ENCODE data around the gene AFDN.
"Not testable (repeated sequence)": the region's sequence is repeated elsewhere in the genome, so short reads cannot be mapped to it uniquely, and the experiment has no call there.

Gene AFDN

DNA sequence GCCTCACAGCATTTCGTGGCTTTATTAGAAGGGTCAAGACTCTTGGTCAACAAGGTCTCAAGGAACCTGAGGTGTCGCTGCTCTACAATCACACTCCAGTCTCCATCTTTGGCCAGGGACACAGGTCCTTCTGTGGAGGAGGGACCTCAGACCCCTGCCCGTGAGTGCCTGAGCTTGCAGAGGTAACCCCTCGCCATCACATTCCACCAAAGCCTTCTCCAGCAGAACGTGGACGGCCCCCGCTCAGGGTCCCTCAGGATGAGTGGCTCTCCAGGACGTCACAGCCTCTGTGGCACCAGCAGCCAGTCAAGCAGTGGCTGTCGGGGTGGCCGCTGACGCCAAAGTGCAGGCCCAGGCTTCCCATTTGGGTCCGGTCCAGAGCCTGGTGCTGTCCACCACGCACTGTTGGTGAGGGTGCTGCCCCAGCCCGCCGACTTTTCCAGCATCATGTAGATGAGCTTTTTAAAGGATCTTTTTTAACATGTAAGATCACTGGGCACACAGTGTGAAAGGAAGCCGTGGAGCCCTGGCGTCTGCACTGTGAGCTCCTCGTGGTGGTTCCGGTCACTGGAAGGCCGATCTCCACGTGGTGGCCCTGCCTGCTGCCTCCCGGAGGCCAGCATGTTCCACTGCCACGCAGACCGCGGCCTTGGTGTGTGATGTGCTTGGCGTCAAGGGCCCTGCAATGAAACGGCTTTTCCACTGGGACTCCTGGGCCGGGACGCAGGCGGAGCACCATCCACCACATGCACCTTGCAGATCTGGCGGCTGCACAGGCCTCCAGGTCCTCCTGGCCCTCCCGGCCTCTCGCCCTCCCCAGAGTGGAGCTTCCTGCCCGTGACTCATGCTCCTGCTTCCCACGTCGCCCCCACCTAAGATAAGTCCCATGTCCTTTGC lies 162.5 kb downstream of the AFDN start:
- intact Hi-C loops (cut with DNase I): no loop called here
- DNase-seq: peak in 1 of 10 donors; percentile 81

DNA sequence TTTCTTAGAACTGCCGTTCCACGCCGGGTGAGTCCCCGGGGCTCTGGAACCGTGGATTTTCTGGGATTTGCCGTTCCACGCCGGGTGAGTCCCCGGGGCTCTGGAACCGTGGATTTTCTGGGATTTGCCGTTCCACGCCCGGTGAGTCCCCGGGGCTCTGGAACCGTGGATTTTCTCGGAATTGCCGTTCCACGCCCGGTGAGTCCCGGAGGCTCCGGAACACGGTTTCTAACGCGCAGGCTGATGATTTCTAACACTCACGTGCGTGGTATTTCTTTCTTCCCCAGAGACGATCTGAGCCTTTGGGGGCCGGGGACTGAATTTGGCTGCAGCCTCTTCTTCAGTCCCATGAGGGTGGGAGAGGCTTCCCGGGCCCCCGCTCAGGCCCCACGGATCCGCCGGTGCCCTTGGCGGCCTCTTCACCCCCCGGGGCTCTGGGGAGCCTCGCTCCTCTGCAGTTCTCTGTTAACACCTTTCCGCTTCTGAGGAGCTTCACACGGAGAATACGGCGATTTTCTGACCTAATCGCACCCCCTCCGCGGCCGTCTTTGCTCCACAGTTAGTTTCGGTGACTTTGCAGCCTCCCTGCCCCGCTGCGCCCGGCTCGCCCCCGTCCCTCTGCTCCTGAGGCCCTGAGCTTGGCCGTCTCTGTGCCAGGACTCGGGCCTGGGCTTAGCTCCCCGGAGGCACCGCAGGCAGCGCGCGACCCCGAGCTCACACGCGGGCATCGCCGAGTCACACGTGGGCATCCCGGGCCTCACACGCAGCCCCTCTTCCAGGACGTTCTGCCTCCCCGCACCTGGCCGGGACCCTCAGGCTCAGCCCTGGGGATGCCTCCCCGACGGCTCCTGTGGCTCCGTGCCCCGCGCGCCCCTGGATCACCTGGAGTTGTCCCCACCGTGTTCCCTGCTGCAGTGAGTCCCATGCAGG lies 163.6 kb downstream of the AFDN start:
- intact Hi-C loops (cut with DNase I): no loop called here
- no peak for DNase-seq

DNA sequence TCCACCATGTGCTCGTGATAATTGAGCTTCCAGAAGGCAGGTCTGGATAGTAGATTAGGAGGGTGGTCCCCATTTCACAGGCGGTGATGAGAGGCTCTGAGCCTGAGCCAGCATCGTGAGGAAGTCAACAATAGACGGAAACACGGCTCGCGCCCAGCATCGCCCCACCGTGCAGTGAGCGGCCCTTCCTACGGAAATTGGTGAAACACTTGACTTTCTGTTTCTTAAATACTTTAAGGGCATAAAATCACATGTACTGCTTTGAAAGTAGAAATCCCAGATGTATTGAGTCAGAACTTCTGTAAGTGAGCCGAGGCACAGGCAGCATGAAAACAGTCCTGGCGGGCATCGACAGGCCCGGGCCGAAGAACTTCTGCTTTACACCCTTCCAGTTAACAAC lies 166.5 kb downstream of the AFDN start:
- intact Hi-C loops (cut with DNase I): no loop called here
- peak in 1 of 10 donors; percentile 33 for DNase-seq

DNA sequence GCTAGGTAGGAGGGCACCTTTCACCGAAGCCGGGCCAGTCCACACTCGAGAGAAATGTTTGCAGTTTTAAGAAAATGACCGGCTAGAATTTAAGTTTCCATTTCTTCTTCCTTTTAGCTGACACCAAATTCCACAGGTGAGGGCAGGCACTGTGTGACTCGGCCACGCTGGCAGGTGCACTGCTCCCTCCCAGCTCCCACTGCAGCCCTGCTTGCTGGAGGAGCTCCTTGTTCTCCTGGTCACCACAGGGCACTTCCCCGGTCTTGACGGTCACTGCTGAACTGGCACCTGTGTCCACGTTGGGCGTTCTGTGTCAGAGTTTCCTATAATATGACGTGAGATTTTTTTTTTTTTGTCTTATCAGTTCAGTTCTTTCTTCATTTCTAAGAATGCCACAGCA lies 167.1 kb downstream of the AFDN start:
- DNase-seq: peak in 1 of 10 donors; percentile 70
- intact Hi-C loops (cut with DNase I): no loop called here

DNA sequence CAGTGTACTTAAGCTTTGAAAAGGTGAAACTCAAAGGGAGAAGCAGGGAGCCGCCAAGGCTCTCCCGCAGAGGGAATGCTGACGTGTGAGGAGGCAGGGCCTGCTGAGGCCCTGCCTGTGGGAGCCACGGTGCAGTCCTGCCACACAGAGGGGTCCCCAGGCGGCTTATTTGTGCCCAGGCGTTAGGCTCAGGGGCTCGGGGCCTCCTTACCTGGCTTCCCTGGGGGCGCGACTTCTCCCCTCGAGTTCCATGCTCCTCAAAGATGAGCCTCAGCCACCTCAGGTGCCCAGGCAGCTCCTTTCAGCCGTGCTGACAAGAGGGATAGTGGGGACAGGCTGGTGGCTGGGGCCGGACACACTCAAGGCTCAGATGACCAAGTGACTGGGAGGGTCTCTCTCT lies 168.6 kb downstream of the AFDN start:
- intact Hi-C loops (cut with DNase I): no loop called here
- DNase-seq: no peak

DNA sequence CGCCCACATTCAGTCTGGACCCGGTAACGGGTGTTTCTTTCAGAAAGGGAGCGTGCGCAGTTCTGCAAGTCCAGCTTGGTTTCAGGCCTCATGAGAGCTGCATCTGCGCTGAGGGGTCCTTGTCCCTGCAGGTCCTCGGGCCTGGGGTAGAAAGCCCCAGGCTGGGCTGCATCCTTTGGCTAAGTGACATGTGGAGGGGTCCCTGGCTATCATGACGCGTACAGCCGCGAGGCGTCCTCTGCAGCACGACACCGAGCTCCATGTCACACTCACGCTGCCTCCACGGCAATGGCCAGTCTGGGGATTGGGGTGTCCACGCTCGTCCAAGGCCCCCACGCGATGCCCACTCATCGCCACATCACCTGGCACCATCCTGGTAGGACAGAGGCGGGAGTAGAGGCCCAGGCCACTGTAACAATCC lies 169.0 kb downstream of the AFDN start:
- intact Hi-C loops (cut with DNase I): no loop called here

DNA sequence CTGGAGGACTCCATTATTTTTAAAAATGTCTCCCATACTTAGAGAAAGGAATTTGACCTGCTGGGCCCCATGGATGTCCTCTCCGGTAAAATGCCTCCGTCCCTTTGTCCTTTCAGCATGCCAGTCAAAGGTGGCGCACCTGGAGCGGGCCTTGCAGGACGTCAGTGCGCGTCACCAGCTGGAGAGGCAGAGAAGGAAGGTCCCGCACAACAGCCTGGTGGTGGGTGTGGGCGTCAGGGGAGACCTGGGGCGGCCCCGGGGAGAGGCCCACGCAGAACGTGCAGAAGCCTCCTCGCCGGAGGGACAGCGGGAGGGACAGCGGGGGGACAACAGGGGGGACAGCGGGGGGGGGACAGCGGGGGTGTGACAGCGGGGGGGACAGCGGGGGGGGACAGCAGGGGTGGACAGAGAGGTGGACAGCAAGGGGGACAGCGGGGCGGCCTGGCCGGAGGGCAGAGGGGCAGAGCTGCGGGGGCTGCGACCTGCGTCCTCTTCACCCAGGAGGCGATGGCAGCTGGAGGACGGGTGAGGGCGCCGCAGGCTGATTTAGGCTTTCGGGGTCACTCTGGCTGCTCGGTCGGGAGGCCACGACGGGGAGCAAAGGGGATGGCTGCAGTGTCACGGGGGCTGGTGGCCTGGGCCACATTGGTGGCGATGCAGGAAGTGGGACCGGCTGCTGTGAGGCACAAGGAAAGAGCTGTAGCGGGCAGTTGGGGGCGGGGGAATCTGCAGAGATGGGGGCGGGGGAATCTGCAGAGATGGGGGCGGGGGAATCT lies 169.9 kb downstream of the AFDN start:
- intact Hi-C loops (cut with DNase I): no loop called here
- peak in 2 of 10 donors; percentile 85 to 92 for DNase-seq

More for the DNA sequence above, 169.0 kb downstream of the AFDN start:
- DNase-seq: peak in 1 of 10 donors; percentile 76

DNA sequence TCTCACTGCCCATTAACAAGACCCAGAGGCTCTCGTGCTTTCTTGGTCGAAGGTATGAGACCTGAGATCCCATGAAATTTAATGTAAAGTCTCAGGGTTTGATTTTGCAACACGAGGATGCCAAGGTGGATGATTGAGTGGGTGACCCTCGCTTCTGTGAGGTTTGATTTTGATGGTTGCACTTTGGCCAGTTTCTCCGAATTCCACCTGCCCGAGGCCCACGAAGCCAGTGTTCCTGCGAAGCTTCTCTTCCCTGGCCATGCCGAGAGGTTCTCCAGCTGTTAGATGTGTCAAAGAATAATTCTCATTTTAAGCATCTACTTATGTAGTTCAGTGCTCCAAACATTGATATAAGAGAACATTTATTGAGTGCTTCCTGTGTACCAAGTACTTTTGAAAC lies 170.9 kb downstream of the AFDN start, which contains the start of gene KIF25:
Gene KIF25 (plus strand): TSS at position 30 of the 400 bp plus-strand sequence. CDS start 31,915 bp downstream, outside the sequence.
- DNase-seq: peak in 1 of 10 donors; percentile 33
- intact Hi-C loops (cut with DNase I): no loop called here

DNA sequence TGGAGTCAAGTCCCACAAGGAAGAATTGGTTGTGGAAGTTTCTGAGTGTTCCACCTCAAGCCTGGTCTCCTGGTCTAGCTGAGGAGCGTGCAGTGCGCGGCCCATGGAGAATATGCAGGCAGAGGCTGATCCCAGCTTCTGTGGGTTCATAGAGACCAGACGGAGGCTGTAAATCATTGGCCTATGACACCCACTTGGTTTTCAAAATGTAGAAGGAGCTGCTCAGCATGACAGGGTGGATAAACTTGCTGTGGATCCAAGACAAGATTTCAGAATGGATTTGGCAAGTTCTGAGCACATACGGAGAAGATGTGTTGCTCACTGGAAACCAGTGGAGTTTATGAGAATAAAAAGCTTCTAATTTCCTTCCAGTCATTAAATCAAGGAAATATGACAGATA lies 171.5 kb downstream of the AFDN start:
- intact Hi-C loops (cut with DNase I): no loop called here
- DNase-seq: peak in 1 of 10 donors; percentile 49

DNA sequence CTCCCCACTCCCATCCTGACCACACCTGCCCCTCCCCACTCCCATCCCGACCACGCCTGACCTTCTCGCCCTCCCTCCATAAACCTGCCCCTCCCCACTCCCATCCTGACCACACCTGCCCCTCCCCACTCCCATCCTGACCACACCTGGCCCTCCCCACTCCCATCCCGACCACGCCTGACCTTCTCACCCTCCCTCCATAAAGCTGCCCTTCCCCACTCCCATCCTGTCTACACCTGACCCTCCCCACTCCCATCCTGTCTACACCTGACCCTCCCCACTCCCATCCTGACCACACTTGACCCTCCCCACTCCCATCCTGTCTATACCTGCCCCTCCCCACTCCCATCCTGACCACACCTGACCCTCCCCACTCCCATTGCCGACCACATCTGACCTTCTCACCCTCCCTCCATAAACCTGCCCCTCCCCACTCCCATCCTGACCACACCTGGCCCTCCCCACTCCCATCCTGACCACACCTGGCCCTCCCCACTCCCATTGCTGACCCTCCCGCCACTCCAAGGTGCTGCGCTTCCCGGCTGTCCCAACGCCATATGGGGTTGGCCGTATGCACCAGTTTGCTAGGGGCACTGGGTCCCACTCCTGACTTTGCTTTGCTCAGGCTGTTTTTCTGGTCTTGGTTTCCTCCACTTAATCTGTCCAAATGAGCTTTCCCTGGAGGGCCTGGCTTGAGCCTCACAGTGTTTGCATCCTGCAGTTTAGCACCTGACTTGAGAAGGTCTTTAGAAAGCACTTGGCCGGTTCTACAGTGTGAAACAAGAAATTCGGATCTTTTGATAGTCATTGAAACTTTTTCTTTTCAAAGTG lies 173.7 kb downstream of the AFDN start:
- intact Hi-C loops (cut with DNase I): no loop called here
- DNase-seq: peak in 2 of 10 donors; percentile 29 to 39

DNA sequence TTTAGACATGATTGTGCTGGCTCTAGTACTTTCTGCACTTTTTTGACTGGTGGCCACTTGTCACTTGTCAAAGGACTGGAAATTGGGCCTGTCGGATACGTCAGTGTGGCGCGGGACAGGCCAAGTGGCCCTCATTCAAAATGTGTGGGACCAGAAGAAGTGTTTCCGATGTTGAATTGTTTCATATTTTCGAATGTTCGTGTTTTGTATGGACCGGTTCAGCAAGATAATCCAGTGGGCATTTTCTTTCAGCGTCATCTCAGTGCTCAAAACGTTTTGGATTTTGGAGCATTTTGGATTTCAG lies 174.3 kb downstream of the AFDN start:
- intact Hi-C loops (cut with DNase I): no loop called here
- peak in 1 of 10 donors; percentile 14 for DNase-seq

DNA sequence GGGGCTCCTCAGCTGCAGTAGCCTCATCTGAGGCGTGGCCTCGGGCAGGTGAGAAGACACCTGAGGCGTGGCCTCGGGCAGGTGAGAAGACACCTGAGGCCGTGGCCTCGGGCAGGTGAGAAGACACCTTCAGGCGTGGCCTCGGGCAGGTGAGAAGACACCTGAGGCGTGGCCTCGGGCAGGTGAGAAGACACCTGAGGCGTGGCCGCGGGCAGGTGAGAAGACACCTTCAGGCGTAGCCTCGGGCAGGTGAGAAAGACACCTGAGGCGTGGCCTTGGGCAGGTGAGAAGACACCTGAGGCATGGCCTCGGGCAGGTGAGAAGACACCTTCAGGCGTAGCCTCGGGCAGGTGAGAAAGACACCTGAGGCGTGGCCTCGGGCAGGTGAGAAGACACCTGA lies 174.8 kb downstream of the AFDN start:
- intact Hi-C loops (cut with DNase I); DNase-seq: not testable (repeated sequence)

DNA sequence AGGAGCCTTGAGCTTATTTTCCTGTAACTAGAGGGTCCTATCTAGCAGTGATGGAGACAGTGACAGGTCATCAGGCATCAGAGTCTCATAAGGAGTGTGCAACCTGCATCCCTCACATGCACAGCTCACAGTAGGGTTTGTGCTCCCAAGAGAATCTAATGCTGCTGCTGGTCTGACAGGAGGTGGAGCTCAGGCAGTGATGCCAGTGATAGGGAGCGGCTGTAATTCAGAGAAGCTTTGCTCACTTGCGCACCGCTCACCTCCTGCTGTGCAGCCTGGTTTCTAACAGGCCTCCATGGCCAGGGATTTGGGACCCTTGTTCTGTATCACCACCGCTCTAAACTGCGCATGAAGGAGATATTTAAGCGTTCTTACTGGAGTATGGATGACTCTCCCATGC lies 176.1 kb downstream of the AFDN start:
- DNase-seq: peak in 2 of 10 donors; percentile 23 to 43
- intact Hi-C loops (cut with DNase I): no loop called here

DNA sequence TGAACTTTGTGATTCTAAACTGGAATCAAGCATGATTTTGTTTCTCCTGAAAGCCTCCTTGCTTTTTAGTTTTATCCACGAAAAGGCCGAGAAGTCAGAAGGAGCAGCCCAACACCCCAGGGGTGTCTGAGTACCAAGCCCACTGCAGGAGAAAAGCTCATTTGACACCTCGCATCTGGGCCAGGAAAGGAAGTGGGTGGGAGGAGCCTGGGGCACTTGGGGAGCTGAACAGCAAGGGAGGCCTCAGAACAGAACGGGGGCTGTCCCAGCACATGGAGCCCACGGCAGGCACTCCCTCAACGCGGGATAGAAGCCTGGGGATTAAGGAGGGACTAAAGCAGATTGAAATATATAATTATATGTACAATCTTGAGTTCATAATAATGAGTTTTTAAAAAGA lies 177.3 kb downstream of the AFDN start:
- intact Hi-C loops (cut with DNase I): no loop called here

DNA sequence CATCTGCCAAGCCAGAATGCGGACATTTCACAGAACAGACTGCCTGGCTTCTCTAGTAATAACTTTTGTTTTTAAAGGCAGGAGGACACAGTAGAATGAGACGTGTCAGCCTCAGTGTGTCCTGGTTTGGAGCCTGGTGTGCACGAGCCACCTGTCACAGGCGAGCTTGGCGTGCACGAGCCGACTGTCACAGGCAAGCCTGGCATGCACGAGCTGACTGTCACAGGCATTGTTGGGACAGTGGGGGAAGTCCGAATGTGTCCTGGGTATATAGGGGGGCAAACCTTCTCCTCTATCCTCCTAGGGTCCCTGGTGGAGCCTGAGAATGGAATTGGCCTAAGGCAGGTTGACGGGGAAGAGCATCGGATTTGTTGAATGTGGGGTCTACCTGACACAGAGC lies 178.2 kb downstream of the AFDN start:
- intact Hi-C loops (cut with DNase I): no loop called here
- peak in 2 of 10 donors; percentile 44 to 57 for DNase-seq

More for the DNA sequence above, 177.3 kb downstream of the AFDN start:
- peak in 1 of 10 donors; percentile 13 for DNase-seq

DNA sequence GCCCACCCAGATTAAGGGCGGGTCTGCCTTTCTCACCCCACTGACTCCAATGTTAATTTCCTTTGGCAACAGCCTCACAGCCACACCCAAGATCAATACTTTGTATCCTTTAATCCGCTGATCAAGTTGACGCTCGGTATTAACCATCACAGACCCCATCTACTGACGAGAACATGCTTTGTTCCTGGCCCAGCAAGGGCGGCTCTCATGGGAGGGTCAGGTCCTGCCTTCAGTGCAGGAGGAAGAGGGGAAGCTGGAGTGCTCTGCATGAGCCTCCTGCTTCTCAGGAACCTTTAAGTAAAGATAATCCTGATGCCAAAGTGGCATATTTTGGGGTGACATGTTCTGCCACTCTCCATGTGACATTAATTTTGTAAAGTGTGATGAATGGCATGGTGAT lies 179.1 kb downstream of the AFDN start:
- peak in 1 of 10 donors; percentile 27 for DNase-seq
- intact Hi-C loops (cut with DNase I): no loop called here

DNA sequence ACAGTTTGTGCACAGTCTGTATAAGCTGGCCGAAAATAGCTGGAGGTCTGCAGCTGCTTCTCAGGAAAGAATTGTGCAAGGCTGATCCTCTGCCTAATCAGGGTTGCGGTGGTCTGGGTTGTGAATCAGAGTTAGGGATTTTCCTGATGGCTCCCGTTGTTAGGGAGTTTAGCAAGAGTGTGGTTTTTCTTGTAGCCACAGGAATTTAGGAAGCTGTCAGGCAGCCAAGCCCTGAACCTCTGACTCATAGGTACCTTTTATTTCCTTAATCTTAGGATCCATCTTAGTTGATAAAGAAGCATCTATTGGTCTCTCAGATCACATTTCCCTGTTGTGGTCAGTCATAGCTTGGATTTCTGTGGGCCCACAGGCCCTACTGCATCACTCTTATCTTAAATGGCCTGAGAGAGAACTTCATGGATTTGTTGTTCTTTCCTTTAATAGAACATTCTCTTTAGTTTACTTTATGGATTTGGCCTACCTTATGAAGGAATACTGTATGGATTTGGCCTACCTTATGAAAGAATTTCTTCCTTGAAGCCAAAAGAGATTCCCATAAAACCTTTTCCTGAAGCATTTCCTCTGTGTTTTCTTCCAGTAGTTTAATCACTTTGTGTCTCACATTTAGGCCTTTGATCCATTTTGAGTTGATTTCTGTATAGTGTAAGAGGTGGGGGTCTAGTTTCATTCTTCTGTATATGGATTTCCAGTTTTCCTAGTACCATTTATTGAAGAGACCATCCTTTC lies 181.1 kb downstream of the AFDN start:
- intact Hi-C loops (cut with DNase I): no loop called here

DNA sequence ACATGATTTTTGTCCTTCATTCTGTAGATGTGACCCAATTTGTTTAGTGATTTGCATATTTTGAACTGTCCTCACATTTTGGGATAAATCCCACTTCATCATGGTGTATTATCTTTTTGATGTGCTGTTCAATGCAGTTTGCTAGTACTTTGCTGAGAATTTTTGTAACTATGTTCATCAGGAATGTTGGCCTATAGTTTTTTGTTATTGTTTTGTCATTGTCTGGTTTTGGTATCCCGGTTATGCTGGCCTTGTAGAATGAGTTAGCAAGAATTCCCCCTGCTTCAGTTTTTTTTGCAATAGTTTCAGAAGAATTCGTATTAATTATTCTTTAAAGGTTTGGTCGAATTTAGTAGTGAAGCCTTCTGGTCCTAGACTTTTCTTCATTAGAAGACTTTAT lies 182.6 kb downstream of the AFDN start:
- DNase-seq: no peak
- intact Hi-C loops (cut with DNase I): no loop called here

More for the DNA sequence above, 181.1 kb downstream of the AFDN start:
- DNase-seq: no peak

DNA sequence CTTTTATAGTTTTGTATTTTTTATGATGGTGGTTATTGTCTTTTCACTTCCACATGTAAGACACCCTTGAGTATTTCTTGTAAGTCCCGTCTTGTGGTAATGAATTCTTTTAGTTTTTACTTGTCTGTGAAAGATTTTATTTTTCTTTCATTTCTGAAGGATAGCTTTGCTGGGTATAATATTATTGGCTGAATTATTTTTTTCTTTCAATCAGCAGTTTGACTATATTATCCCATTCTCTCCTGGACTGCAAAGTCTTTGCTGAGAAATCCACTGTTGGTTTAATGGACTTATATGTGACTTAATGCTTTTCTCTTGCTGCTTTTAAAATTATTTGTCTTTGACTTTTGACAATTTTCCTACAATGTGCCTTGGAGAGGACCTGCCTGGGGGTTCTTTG lies 184.6 kb downstream of the AFDN start:
- no peak for DNase-seq
- intact Hi-C loops (cut with DNase I): no loop called here

Data from posterior cingulate gyrus (tissue), 11 donors.